ENCODE measurements around the gene PAM.
"Not testable (repeated sequence)": the region's sequence is repeated elsewhere in the genome, so short reads cannot be mapped to it uniquely, and the experiment has no call there.

PAM gene

DNA sequence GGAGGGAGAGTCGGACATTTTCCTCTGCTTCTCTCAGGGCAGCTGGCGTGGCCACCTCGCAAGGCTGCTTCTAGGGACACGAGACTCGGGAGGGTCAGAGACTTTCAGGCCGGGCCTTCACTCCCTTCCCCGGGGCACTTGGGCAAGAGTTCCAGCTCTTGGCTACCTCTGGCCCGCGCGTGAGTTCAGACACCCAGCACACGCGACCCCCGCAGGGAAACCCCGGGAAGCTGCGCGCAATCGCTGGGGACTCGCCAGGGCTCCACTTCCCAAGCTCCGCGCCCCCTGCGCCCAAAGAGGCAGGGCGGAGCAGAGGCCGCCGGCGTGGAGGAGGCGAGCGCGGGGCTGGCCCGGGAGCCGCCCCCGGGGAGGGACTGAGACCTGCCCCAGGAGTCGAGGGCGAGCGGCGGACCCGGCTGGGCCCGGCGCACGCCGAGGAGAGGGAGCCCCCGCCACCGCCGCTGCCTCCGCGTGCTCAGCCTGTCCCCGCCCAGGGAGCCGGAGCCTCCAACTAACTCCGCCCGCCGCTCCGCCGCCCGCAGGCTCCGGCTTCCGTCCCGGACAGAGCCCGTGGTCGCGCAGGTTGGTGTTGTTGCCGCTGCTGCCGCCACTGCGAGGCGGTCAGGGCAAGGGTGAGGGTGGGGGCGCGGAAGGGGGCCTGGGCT, at the start of gene PAM:
Gene PAM (plus strand): TSS at position 539 of the 665 bp plus-strand sequence. CDS start 110,891 bp downstream, outside the sequence.
- peak; percentile 87 for DNase-seq

DNA sequence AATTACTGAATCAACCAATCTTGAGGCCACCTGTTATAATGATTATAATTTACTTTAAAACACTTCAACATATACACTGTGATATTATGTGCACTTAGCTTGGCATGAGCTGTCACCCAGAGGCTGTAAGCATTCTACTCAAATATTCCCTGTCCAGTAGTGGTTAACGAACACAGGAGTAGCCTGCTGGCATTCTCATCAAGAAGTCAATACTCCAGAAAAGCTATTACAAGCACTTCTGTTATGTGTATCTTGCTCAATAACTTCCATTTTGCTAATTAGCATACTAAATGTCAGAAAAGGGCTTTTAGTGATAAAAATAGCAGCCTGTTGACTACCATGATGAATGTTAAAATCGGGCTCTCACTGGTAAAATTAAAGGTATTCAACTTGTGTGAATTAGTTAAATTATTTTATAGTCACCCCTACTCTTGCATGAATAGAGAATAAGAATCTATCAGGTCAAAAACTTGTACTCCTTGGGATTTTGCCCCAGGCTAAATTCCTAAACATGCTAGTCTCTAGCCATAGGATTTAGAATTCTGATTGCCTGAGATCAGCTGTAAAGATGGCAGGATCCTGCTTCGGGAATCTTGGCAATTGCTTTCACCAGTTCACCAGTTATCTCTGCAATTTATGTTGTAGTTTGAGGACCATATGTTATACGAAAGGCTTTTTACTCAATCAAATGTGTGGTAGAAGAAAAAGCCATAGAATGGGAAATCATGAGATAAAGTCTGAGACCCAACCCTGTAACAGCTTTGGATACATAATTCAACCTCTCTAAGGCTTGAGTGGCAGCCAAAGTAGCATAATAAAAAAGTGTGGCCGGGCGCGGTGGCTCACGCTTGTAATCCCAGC, 43.4 kb upstream of the PAM start:
- no peak for DNase-seq

GRCh38 chr5:102713278-102713677, 41.8 kb upstream of the PAM start:
- no peak for DNase-seq

DNA sequence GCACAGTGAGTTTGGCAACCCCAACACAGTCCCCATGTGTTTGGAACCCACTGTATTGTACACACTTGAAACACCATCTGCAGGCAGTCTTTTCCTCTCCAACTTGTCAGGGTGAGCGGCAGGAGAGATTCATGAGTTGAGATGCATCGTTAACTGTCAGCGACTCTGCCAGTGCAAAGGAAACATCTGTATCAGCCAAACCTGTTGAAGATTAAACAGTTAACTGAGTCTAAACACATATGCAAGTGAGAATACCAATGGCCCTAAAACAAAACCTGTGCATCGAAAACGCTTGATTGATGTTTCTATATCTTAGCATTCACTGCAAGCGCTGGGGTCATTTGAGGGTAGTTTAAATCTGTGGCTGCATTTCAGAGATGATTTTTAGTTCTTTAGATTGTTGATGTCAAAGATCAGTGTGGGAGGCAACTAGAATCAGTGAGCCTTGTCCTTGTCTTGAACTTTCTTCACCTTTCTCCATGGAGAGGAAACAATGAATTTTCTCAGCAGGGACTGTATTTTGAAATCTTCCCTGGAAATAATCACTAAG, 41.3 kb upstream of the PAM start:
- DNase-seq = no peak

DNA sequence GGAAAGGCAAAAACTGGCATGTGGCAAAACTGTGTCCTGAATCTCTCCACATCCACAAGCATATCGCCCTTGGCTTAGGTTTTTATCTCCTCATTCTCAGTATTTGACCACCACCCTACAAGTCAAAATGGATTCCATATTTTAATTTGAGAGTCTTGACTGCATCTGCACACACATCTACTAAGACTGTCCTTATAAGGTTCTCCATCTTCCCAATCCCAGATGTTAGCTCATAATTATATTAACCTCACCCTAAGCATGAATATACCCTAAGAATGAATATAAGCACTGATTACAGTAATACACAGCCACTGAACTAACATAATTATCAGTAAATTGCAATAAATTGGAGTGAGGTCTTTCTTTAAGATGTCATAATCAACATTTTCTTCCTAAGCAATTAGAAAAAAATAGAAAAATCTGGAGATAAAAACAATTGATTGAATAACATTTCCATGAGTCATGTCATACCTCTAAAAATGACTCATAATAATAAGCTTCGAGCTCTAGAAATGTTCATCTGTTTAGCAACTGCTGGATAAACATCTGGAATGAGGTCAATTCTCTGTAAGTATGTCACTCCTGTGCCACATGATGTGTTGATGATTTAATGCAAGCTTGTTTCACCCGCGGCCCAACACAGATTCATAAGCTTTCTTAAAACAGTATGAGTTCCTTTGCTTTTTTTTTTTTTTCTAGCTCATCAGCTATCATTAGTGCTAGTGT, 39.9 kb upstream of the PAM start:
- DNase-seq = peak; percentile 44

- no peak for DNase-seq
Measured at GRCh38 chr5:102716017-102716416, 39.1 kb upstream of the PAM start.

DNA sequence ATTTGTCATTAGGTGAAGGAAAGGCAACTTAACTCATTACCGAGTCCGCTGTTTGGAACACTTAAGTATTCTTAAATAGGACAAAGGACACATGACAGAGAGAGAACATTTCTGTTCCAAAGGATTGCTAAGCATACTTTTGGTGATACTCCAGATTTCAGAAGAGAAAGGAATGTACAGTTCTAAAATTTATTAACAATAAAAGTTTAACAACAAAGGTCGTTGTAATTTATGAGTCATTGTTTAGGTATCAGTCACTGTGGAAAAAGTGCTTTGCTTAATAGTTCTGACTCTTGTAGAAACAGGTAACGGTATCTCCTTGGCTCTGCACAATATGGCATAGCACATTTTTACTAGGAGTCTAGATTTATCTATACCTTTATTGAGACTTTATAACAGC, 36.3 kb upstream of the PAM start:
- peak; percentile 8 for DNase-seq

GRCh38 chr5:102719886-102720285, 35.2 kb upstream of the PAM start:
- no peak for DNase-seq

DNA sequence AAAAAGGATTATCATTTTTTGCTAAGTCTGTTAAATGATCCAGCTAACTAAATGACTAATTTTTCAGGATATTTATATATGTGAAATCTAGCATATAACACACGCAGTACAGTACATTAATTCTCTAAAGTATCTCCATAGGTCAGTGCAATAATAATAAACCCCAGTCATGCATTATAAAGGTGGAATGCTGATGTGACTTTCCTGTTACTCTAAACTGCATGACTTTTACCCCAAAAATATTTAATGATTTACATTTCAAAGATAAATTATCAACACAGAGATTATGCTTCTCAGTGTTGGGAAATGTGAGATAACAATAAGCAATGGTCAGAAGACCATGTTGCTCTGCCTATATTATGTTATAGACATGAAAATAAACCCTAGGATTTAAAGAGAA, 34.1 kb upstream of the PAM start:
- DNase-seq = no peak

DNA sequence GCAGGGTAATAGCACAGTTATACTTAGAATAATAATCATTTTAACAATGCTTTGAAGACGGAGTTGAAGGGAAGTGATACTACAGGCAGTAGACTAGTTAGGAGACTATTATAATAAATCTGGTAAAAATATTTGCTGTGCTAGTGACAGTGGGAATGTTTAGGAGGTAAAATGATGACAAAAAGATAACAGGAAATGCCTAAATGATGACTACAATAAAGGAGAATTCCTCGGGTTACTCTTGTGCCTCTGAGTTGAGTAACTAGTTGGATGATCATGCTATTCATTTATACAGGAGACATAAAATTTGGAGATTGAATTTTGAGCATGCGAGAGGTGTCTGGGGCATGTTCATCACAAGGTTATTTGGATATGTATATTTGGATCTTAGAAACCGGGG, 32.2 kb upstream of the PAM start:
- DNase-seq = no peak

DNA sequence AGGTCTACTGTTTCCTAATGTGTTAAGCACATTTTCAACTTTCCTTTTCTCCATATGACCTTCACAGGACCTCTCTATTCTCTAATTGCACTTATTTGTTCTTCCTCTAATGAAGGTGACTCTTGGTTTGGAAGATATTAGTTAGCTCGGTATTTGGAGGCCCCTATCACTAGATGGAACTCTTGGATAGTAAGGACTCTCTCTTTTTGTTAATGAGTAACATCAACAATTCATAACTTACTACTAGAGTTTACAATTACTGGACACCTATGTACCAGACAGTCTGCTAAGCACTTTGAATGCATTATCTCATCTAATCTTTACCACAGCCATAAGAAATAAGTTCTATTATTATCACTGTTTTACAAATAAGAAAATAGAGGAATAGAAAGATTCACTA, 23.4 kb upstream of the PAM start:
- DNase-seq = no peak

DNA sequence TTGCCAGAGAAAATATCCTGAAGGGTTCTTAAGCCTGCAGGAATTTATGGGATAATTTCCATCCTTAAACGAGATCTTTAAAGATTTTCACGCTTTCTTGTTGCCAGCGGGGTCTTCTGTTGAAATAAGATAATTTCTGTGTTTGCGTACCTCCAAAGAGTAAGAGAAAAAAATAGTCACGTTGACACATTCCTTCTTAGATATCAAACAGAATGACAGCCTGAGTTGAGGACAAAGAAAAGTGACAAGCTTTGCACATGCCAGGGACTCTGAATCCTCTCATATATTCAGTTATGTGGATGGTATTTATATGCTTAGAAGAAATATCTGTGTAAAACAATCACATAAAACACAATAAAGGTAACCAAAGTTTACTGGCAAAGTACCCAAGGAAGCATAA, 21.6 kb upstream of the PAM start:
- no peak for DNase-seq

DNA sequence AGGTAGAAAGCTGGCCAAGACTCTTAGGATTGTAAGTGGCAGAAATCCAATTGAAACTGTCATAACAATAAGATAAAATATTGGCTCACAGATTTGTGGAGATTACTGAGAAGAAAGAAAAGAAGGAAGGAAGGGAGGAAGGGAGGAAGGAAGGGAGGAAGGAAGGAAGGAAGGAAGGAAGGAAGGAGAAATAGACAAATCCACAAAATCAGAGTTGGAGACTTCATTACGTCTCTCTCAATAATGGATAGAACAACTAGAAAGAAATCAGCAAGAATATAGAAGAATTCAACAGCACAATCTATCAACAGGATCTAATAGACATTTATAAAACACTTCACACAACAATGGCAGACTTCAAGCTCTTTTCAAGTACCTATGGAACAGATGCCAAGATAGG, 17.9 kb upstream of the PAM start:
- DNase-seq = no peak

DNA sequence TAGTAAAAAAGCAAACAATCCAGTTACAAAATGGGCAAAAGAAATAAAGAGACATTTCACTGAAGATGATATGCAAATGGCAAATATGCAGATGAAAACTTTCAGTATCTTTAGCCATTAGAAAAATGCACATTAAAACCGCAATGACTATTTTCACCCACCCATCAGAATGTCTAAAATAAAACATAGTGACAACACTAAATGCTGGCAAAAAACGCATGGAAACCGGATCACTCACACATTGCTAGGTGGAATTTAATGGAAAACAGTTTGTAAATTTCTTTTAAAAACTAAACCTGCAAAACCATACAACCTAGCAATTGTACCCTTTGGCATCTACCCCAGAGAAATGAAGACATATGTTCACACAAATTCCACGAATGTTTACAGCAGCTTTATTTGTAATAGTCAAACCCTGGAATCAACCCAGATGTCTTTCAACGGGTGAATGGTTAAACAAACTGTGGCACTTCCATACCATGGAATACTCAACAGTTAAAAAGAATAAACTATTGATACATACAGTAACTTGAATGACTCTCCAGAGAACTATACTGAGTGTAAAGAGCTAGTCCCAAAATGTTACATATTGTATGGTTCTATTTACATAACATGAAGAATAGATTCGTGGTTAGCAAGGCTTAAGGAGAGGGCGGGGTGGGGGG, 17.2 kb upstream of the PAM start:
- DNase-seq = no peak

GRCh38 chr5:102740515-102740914, 14.6 kb upstream of the PAM start:
- DNase-seq = no peak

- DNase-seq = no peak
Measured at GRCh38 chr5:102742215-102742614, 12.9 kb upstream of the PAM start.

- DNase-seq = no peak
Measured at GRCh38 chr5:102743900-102744299, 11.2 kb upstream of the PAM start.

DNA sequence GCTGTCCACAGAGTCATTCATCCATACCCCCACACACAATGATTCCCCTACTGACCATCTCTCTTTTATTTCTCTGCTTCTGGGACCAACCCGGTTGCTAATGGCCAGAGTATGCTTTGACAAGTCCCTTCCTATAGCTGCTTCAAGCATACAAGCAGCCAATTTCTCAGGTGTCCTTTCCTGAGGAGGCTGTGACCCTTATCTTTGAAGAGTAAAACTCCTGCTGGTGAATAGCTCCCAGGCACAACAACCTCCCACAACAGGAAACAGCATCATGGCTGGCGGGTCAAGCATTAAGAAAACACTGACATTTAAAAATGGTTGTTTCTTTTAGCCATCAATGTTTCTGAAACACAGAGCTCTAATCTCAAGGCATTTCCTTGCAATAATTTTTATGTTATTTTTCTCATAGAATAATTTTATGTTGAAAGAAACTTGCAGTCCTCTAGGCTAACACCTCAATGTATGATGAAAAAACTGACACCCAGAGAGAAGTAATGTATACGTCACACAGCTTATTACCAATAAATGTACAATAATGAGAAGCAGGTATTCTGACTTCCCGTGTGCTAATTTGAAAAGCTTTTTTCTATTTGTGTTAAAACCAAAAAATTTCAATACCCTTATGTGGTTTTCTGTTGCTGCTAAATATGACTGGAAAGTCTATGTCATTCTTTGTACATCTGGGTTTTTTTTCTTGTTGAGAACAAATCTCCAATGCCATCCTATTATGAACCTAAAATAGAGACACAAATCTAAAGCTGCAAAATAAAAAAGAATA, 7.5 kb upstream of the PAM start:
- DNase-seq = peak; percentile 34

GRCh38 chr5:102749416-102750030, 5.6 kb upstream of the PAM start:
- no peak for DNase-seq

DNA sequence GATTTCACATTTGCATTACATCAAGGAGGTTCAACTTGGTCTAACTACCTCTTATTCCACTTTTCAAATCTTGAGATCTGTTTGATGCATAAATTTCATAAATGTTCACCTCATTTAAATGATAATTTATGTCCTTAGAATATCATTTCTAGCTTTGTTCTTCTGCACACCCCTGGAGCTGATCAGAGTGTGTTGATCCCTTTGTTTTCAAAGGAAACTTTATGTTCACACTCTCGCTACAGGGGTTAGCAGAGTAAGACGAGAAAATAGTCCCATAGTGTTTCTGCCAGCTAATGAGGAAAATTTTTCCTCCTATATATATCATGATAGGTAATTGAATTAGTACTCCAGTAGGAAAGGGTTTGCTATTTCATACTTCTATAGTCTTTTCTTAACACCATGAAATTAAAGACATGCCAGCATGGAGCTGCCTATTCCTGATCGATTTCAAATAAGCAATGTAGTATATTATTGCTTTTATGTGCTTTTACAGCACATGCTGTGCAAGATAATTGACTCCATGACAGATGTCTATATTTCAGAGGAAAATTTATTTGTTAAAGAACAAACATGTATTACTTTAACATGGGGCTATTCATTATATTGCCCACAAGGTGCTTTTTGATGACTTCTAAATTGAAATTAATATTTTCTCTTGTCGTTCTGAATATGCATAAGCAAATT, 4.8 kb upstream of the PAM start:
- DNase-seq = no peak

- DNase-seq = not testable (repeated sequence)
Measured at GRCh38 chr5:102751903-102752376, 3.2 kb upstream of the PAM start.

All from activated CD4-positive, alpha-beta T cell treated with anti-CD3 and anti-CD28 coated beads, Interleukin-10, Interleukin-2, amounts not matched to agents 100 ng/mL and 50 ng/mL, durations not matched to agents 16 hours and 8 hours (primary cell).